HG03175 (cell line): Measurements from ENCODE around the gene COL27A1.
A peak's percentile ranks its signal among the peaks of the same experiment; 100 is the strongest.
"Not testable (repeated sequence)": the region's sequence is repeated elsewhere in the genome, so short reads cannot be mapped to it uniquely, and the experiment has no call there.

ENCODE experiments used
- ATAC-seq: cut with Tn5 transposase; IDR thresholded peaks from one replicate; pipeline ENCODE4 v1.9.1; 2021; ENCODE audit warnings: mild to moderate bottlenecking, moderate library complexity; ENCODE audit not compliant: unreplicated experiment

Gene COL27A1

GRCh38 chr9:114331229-114332195 lies 176.2 kb downstream of the COL27A1 start:
- not testable (repeated sequence) for ATAC-seq

- not testable (repeated sequence) for ATAC-seq
Observed at GRCh38 chr9:114332474-114333040, 177.2 kb downstream of the COL27A1 start.

- ATAC-seq: not testable (repeated sequence)
Observed at GRCh38 chr9:114333718-114334117, 178.4 kb downstream of the COL27A1 start.

- ATAC-seq: no peak
Observed at GRCh38 chr9:114334490-114334889, 179.2 kb downstream of the COL27A1 start.

GRCh38 chr9:114335745-114336144 lies 180.4 kb downstream of the COL27A1 start:
- ATAC-seq: no peak

GRCh38 chr9:114336157-114336556 lies 180.8 kb downstream of the COL27A1 start:
- ATAC-seq: no peak

- ATAC-seq: no peak
Observed at GRCh38 chr9:114336699-114337395, 181.5 kb downstream of the COL27A1 start.

GRCh38 chr9:114338187-114338586 lies 182.8 kb downstream of the COL27A1 start:
- no peak for ATAC-seq

GRCh38 chr9:114339130-114339908 lies 184.0 kb downstream of the COL27A1 start:
- ATAC-seq: peak; percentile 70

GRCh38 chr9:114341152-114341830 lies 186.0 kb downstream of the COL27A1 start:
- ATAC-seq: no peak

GRCh38 chr9:114341991-114342390 lies 186.7 kb downstream of the COL27A1 start:
- no peak for ATAC-seq

GRCh38 chr9:114342755-114343440 lies 187.6 kb downstream of the COL27A1 start:
- ATAC-seq: no peak

GRCh38 chr9:114343471-114344187 lies 188.3 kb downstream of the COL27A1 start:
- no peak for ATAC-seq

GRCh38 chr9:114344188-114344566 lies 188.8 kb downstream of the COL27A1 start:
- ATAC-seq: no peak

GRCh38 chr9:114344692-114345091 lies 189.4 kb downstream of the COL27A1 start:
- ATAC-seq: no peak

GRCh38 chr9:114345493-114346065 lies 190.2 kb downstream of the COL27A1 start:
- no peak for ATAC-seq

GRCh38 chr9:114346146-114346545 lies 190.8 kb downstream of the COL27A1 start:
- ATAC-seq: no peak

GRCh38 chr9:114347675-114348074 lies 192.3 kb downstream of the COL27A1 start:
- ATAC-seq: no peak
